ENCODE results near the gene PAGR1. TPM values are rescaled to one million over a fixed set of nuclear protein-coding genes. Genes with fewer than 3 reads are reported as not detected.

PAGR1 gene
- total and polyA plus RNA-seq, 2 of the 13 experiments (the other 11 are each of a cell fraction or from before 2014, with no cell fraction given) = 9.8 to 66.4 TPM

DNA sequence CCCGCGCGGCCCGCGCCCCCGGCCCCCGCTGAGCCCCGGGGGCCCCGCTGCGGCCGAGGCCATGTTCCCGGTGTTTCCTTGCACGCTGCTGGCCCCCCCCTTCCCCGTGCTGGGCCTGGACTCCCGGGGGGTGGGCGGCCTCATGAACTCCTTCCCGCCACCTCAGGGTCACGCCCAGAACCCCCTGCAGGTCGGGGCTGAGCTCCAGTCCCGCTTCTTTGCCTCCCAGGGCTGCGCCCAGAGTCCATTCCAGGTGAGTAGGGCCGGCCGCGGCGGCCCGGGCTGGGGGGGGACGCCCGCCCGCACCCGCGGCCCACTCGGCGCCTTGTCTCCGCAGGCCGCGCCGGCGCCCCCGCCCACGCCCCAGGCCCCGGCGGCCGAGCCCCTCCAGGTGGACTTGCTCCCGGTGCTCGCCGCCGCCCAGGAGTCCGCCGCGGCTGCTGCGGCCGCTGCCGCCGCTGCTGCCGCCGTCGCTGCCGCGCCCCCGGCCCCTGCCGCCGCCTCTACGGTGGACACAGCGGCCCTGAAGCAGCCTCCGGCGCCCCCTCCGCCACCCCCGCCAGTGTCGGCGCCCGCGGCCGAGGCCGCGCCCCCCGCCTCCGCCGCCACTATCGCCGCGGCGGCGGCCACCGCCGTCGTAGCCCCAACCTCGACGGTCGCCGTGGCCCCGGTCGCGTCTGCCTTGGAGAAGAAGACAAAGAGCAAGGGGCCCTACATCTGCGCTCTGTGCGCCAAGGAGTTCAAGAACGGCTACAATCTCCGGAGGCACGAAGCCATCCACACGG lies 9.1 kb upstream of the PAGR1 start (continued):
- TF ChIP-seq MAZ (IDR thresholded peaks at IDR 0.05; ENCODE audit: borderline replicate concordance, low read depth, low read length) (peak; percentile 35; the same call in 1 of the 2 replicates), MAZ (CRISPR knock-in tag; IDR thresholded peaks at IDR 0.05; ENCODE audit: low read depth) (peak; percentile 41; the same call in 1 of the 2 replicates), TRIM24 (CRISPR knock-in tag; IDR thresholded peaks at IDR 0.05) (no peak), SMAD9 (CRISPR knock-in tag; IDR thresholded peaks at IDR 0.05) (no peak), HOXA3 (CRISPR knock-in tag; IDR thresholded peaks at IDR 0.05) (no peak), ZNF563 (CRISPR knock-in tag; IDR thresholded peaks at IDR 0.05) (no peak), TBP (CRISPR knock-in tag; IDR thresholded peaks at IDR 0.05) (no peak), PHB2 (IDR thresholded peaks at IDR 0.05; ENCODE audit: partially characterized antibody) (no peak), NCOA2 (CRISPR knock-in tag; IDR thresholded peaks at IDR 0.05) (no peak), ZNF761 (CRISPR knock-in tag; conservative IDR thresholded peaks at IDR 0.05) (no peak), CCAR2 (optimal IDR thresholded peaks at IDR 0.05; ENCODE audit: low read depth, low read length) (no peak), POLR2AphosphoS2 (IDR thresholded peaks at IDR 0.05; ENCODE audit: low read depth, low read length) (no peak), FOXJ3 (CRISPR knock-in tag; IDR thresholded peaks at IDR 0.05; ENCODE audit: borderline replicate concordance) (no peak), HNRNPK (IDR thresholded peaks at IDR 0.05; ENCODE audit: low read depth, low read length, poor library complexity, severe bottlenecking) (peak; percentile 16), ASH2L (IDR thresholded peaks at IDR 0.05; ENCODE audit: insufficient read length, low read depth, low read length) (no peak), SALL2 (CRISPR knock-in tag; IDR thresholded peaks at IDR 0.05) (no peak), RFXANK (CRISPR knock-in tag; IDR thresholded peaks at IDR 0.05) (no peak), GATAD2A (CRISPR knock-in tag; IDR thresholded peaks at IDR 0.05) (no peak), SP4 (CRISPR knock-in tag; IDR thresholded peaks at IDR 0.05) (no peak; the same call in 1 of the 2 replicates), KDM1A (CRISPR knock-in tag; IDR thresholded peaks at IDR 0.05) (no peak), KLF16 (CRISPR knock-in tag; IDR thresholded peaks at IDR 0.05) (peak in 1 of 2 experiments; percentile 27; a peak in 1 of 4 replicates), GFI1 (CRISPR knock-in tag; IDR thresholded peaks at IDR 0.05; ENCODE audit: borderline replicate concordance) (no peak), PCBP2 (optimal IDR thresholded peaks at IDR 0.05; ENCODE audit: low read depth, low read length, poor library complexity, severe bottlenecking) (no peak), YEATS4 (CRISPR knock-in tag; IDR thresholded peaks at IDR 0.05; ENCODE audit: borderline replicate concordance) (peak; percentile 57; the same call in 1 of the 2 replicates), ZNF124 (CRISPR knock-in tag; IDR thresholded peaks at IDR 0.05) (no peak), SMAD3 (CRISPR knock-in tag; IDR thresholded peaks at IDR 0.05) (no peak), ETV5 (CRISPR knock-in tag; IDR thresholded peaks at IDR 0.05; ENCODE audit: borderline replicate concordance) (0 out of 2 replicates have a peak, but pooled peaks have one; percentile 18), ZNF382 (CRISPR knock-in tag; IDR thresholded peaks at IDR 0.05; ENCODE audit: borderline replicate concordance) (no peak), NONO (IDR thresholded peaks at IDR 0.05) (no peak), NONO (CRISPR knock-in tag; conservative IDR thresholded peaks at IDR 0.05) (no peak)
- TF ChIP-seq, protein P1, sequence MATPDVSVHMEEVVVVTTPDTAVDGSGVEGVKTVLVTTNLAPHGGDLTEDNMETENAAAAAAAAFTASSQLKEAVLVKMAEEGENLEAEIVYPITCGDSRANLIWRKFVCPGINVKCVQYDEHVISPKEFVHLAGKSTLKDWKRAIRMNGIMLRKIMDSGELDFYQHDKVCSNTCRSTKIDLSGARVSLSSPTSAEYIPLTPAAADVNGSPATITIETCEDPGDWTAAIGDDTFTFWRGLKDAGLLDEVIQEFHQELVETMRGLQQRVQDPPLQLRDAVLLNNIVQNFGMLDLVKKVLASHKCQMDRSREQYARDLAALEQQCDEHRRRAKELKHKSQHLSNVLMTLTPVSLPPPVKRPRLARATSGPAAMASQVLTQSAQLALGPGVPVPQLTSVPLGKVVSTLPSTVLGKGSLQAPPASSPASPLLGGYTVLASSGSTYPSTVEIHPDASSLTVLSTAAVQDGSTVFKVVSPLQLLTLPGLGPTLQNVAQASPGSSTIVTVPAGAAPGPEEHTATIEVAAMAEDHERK (CRISPR knock-in tag; IDR thresholded peaks at IDR 0.05; ENCODE audit: low read depth) = no peak

Data from HepG2 (cell line).